GM19240 (cell line): ENCODE measurements around the gene FREM1.

Source experiments
- DNase-seq: peaks from one replicate; pipeline ENCODE4 v3.0.0; 2011; ENCODE audit warnings: low spot score; ENCODE audit not compliant: insufficient read length

Gene FREM1

GRCh38 chr9:14909601-14909960 is 647 bp downstream of the FREM1 start:
- no peak for DNase-seq

GRCh38 chr9:14909181-14909580 is 1.0 kb downstream of the FREM1 start:
- no peak for DNase-seq

GRCh38 chr9:14908295-14909180 is 1.7 kb downstream of the FREM1 start:
- no peak for DNase-seq

GRCh38 chr9:14907696-14908095 is 2.5 kb downstream of the FREM1 start:
- no peak for DNase-seq

- DNase-seq, result no peak
Measured at GRCh38 chr9:14907360-14907685, 2.9 kb downstream of the FREM1 start.

- no peak for DNase-seq
Measured at GRCh38 chr9:14906644-14907359, 3.4 kb downstream of the FREM1 start.

GRCh38 chr9:14906000-14906399 is 4.2 kb downstream of the FREM1 start:
- DNase-seq, result no peak

GRCh38 chr9:14903040-14903439 is 7.2 kb downstream of the FREM1 start:
- no peak for DNase-seq

GRCh38 chr9:14902561-14902960 is 7.7 kb downstream of the FREM1 start:
- no peak for DNase-seq

GRCh38 chr9:14899815-14900193 is 10.4 kb downstream of the FREM1 start:
- no peak for DNase-seq

- no peak for DNase-seq
Measured at GRCh38 chr9:14899042-14899814, 11.0 kb downstream of the FREM1 start.

- no peak for DNase-seq
Measured at GRCh38 chr9:14895806-14896205, 14.4 kb downstream of the FREM1 start.

GRCh38 chr9:14893280-14893679 is 16.9 kb downstream of the FREM1 start:
- no peak for DNase-seq

GRCh38 chr9:14891332-14891731 is 18.9 kb downstream of the FREM1 start:
- no peak for DNase-seq

- no peak for DNase-seq
Measured at GRCh38 chr9:14889451-14889850, 20.8 kb downstream of the FREM1 start.

GRCh38 chr9:14888875-14889274 is 21.4 kb downstream of the FREM1 start:
- DNase-seq, result no peak

- no peak for DNase-seq
Measured at GRCh38 chr9:14888272-14888671, 22.0 kb downstream of the FREM1 start.

GRCh38 chr9:14887149-14887548 is 23.1 kb downstream of the FREM1 start:
- DNase-seq, result no peak

- DNase-seq, result no peak
Measured at GRCh38 chr9:14883310-14883944, 26.8 kb downstream of the FREM1 start.

GRCh38 chr9:14882090-14882489 is 28.1 kb downstream of the FREM1 start:
- no peak for DNase-seq

- no peak for DNase-seq
Measured at GRCh38 chr9:14881006-14881405, 29.2 kb downstream of the FREM1 start.

GRCh38 chr9:14870090-14870489 is 40.1 kb downstream of the FREM1 start:
- DNase-seq, result no peak
